HepG2 (cell line): ENCODE measurements around the gene DIPK1B. TPM values are rescaled to one million over a fixed set of nuclear protein-coding genes. Genes with fewer than 3 reads are reported as not detected.
A peak's percentile ranks its signal among the peaks of the same experiment; 100 is the strongest.

Source experiments
- ARNTL ChIP-seq: sonication (generic); formaldehyde crosslinking; IDR thresholded peaks from 2 replicates; pipeline ENCODE4 v1.4.0; 2020; ENCODE audit warnings: mild to moderate bottlenecking, missing genetic modification reagents
- CEBPZ ChIP-seq: IDR thresholded peaks from 2 replicates; pipeline ENCODE4 v1.6.1; 2012; ENCODE audit warnings: low read length, improper control_type of control experiment
- ELF4 ChIP-seq: sonication (generic); formaldehyde crosslinking; IDR thresholded peaks from 2 replicates; pipeline ENCODE4 v1.5.0; 2020; ENCODE audit warnings: missing genetic modification reagents, mild to moderate bottlenecking, moderate library complexity, borderline replicate concordance
- GTF2F1 ChIP-seq: fragments of 150-350 bp; IDR thresholded peaks from 2 replicates; pipeline ENCODE4 v1.6.1; 2014; ENCODE audit warnings: low read length
- HHEX ChIP-seq: IDR thresholded peaks from 2 replicates; pipeline ENCODE4 v1.6.1; 2016; ENCODE audit warnings: control low read depth
- ISL2 ChIP-seq: sonication (generic); formaldehyde crosslinking; IDR thresholded peaks from 2 replicates; pipeline ENCODE4 v1.5.0; 2020; ENCODE audit warnings: missing genetic modification reagents
- JUND ChIP-seq: sonication (generic); formaldehyde crosslinking; IDR thresholded peaks from 2 replicates; pipeline ENCODE4 v1.8.0; 2022; ENCODE audit warnings: mild to moderate bottlenecking, missing genetic modification reagents
- MED1 ChIP-seq: sonication (generic); formaldehyde crosslinking; IDR thresholded peaks from 2 replicates; pipeline ENCODE4 v1.4.0; 2020; ENCODE audit warnings: missing genetic modification reagents
- PHF8 ChIP-seq: sonication (generic); formaldehyde crosslinking; IDR thresholded peaks from 2 replicates; pipeline ENCODE4 v1.5.0; 2020; ENCODE audit warnings: missing genetic modification reagents
- SP1 ChIP-seq, 2 experiments: fragments of 450-650 bp in 1 of 2; sonication (generic) in 1 of 2; formaldehyde crosslinking in 1 of 2; IDR thresholded peaks; 2 replicates each; pipeline versions ENCODE4 v1.4.0 to v1.6.1; 2016 to 2020; ENCODE audit warnings: missing genetic modification reagents in 1 of 2
- ZBTB34 ChIP-seq: sonication (generic); formaldehyde crosslinking; IDR thresholded peaks from 2 replicates; pipeline ENCODE4 v1.8.0; 2022; ENCODE audit warnings: mild to moderate bottlenecking, missing genetic modification reagents
- ZFP91 ChIP-seq: sonication (generic); formaldehyde crosslinking; IDR thresholded peaks from 2 replicates; pipeline ENCODE4 v1.9.0; 2022; ENCODE audit warnings: missing genetic modification reagents, mild to moderate bottlenecking, borderline replicate concordance
- ZNF207 ChIP-seq: fragments of 450-650 bp; IDR thresholded peaks from 2 replicates; pipeline ENCODE4 v1.6.1; 2016; ENCODE audit warnings: antibody characterized with exemption, borderline replicate concordance
- ZNF629 ChIP-seq: sonication (generic); formaldehyde crosslinking; conservative IDR thresholded peaks from 2 replicates; pipeline ENCODE4 v1.5.0; 2020; ENCODE audit warnings: missing genetic modification reagents
- ZNF652 ChIP-seq: IDR thresholded peaks from 2 replicates; pipeline ENCODE4 v1.6.1; 2016; ENCODE audit warnings: low read depth, borderline replicate concordance
- polyA plus RNA-seq, 8 experiments: library from polyadenylated mRNA; depleted of rRNA in 3 of 8; stranded (reverse) in 7 of 8; unstranded in 1 of 8; fragments of >200 nt; fragmentation: Illumina TruSeq in 4 of 8; extraction: Trizol in 4 of 8; gene quantifications; 2 replicates each; pipeline versions ENCODE4 v1.2.1 to v1.2.3, GENCODE V29; 2011 to 2016; ENCODE audit warnings: low read depth in 4 of 8, missing spikeins in 1 of 8, mixed read lengths in 1 of 8; ENCODE audit not compliant: insufficient read depth in 1 of 8
- total RNA-seq, 5 experiments: library from RNA; depleted of rRNA; stranded (reverse); fragments of >200 nt; fragmentation: Illumina TruSeq; extraction: Trizol; gene quantifications; 2 replicates each; pipeline ENCODE4 v1.2.3, GENCODE V29; 2016; ENCODE audit warnings: low read depth in 1 of 5
- TF ChIP-seq, protein P1 (sequence below): sonication (generic); formaldehyde crosslinking; IDR thresholded peaks from 2 replicates; pipeline ENCODE4 v1.4.0; 2020; ENCODE audit warnings: mild to moderate bottlenecking, missing genetic modification reagents, borderline replicate concordance

The DIPK1B gene
- total and polyA plus RNA-seq, 2 of the 13 experiments (the other 11 are each of a cell fraction or from before 2014, with no cell fraction given) = 0.18 to 3.9 TPM

DNA sequence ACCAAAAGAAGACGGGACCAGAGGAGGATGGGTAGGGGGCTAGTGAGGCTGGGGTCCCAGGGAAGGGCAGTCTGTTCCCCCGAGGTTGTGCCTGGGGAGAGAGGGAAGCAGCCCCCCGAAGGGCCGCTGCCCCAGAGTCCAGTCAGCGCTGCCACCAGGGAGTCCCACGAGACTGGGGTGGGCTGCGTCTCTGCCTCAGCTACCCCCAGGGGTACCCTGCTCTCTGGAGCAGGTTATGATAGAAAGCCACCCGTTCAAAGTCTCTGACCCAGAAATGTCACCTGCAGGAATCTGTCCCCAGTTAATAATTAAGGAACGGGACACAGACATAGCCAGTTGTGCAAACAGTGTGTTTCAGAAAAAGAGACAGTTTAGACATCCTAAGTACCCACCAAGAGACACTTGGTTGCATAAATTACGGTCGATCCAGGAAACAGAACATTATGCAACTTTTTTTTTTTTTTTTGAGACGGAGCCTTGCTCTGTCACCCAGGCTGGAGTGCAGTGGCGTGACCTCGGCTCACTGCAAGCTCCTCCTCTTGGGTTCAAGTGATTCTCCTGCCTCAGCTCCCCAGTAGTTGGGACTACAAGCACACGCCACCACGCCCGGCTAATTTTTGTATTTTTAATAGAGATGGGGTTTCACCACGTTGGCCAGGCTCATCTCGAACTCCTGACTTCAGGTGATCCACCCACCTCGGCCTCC, 14.4 kb upstream of the DIPK1B start (continued):
- TF ChIP-seq CEBPZ (no peak), HHEX (CRISPR knock-in tag) (no peak), ARNTL (peak; percentile 31; the same call in 1 of the 2 replicates), ZNF629 (CRISPR knock-in tag) (no peak), PHF8 (CRISPR knock-in tag) (peak; percentile 35; the same call in 1 of the 2 replicates), ZNF652 (CRISPR knock-in tag) (no peak), ZFP91 (no peak), ELF4 (CRISPR knock-in tag) (no peak), MED1 (peak; percentile 41; the same call in 1 of the 2 replicates), SP1 (IDR thresholded peaks at IDR 0.05) (no peak), SP1 (CRISPR knock-in tag; IDR thresholded peaks at IDR 0.05) (no peak), GTF2F1 (no peak), JUND (no peak), ZBTB34 (CRISPR knock-in tag) (no peak), ZNF207 (no peak), ISL2 (peak; percentile 28; the same call in 1 of the 2 replicates)
- TF ChIP-seq, protein P1, sequence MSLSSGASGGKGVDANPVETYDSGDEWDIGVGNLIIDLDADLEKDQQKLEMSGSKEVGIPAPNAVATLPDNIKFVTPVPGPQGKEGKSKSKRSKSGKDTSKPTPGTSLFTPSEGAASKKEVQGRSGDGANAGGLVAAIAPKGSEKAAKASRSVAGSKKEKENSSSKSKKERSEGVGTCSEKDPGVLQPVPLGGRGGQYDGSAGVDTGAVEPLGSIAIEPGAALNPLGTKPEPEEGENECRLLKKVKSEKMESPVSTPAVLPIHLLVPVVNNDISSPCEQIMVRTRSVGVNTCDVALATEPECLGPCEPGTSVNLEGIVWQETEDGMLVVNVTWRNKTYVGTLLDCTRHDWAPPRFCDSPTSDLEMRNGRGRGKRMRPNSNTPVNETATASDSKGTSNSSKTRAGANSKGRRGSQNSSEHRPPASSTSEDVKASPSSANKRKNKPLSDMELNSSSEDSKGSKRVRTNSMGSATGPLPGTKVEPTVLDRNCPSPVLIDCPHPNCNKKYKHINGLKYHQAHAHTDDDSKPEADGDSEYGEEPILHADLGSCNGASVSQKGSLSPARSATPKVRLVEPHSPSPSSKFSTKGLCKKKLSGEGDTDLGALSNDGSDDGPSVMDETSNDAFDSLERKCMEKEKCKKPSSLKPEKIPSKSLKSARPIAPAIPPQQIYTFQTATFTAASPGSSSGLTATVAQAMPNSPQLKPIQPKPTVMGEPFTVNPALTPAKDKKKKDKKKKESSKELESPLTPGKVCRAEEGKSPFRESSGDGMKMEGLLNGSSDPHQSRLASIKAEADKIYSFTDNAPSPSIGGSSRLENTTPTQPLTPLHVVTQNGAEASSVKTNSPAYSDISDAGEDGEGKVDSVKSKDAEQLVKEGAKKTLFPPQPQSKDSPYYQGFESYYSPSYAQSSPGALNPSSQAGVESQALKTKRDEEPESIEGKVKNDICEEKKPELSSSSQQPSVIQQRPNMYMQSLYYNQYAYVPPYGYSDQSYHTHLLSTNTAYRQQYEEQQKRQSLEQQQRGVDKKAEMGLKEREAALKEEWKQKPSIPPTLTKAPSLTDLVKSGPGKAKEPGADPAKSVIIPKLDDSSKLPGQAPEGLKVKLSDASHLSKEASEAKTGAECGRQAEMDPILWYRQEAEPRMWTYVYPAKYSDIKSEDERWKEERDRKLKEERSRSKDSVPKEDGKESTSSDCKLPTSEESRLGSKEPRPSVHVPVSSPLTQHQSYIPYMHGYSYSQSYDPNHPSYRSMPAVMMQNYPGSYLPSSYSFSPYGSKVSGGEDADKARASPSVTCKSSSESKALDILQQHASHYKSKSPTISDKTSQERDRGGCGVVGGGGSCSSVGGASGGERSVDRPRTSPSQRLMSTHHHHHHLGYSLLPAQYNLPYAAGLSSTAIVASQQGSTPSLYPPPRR (CRISPR knock-in tag) = peak; percentile 67; the same call in 1 of the 2 replicates
